HepG2 (cell line): ENCODE results near the gene JAG1. TPM values are rescaled to one million over a fixed set of nuclear protein-coding genes. Genes with fewer than 3 reads are reported as not detected.

Experiments used
- ATF4 ChIP-seq, 2 experiments: fragments of 450-650 bp in 1 of 2; sonication (generic) in 1 of 2; formaldehyde crosslinking; IDR thresholded peaks; 2 replicates each; pipeline versions ENCODE4 v1.5.0 to v1.8.0; 2020 to 2022; ENCODE audit warnings: mild to moderate bottlenecking in 1 of 2, missing genetic modification reagents in 1 of 2
- BATF2 ChIP-seq: sonication (generic); formaldehyde crosslinking; IDR thresholded peaks from 2 replicates; pipeline ENCODE4 v1.8.0; 2022; ENCODE audit warnings: mild to moderate bottlenecking, missing genetic modification reagents, moderate library complexity
- BCL6 ChIP-seq: IDR thresholded peaks from 2 replicates; pipeline ENCODE4 v1.6.1; 2016; ENCODE audit warnings: missing genetic modification reagents, missing compliant biosample characterization
- CC2D1A ChIP-seq: sonication (generic); formaldehyde crosslinking; IDR thresholded peaks from 2 replicates; pipeline ENCODE4 v1.8.1; 2023; ENCODE audit warnings: mild to moderate bottlenecking, missing genetic modification reagents
- ETS1 ChIP-seq: sonication (generic); formaldehyde crosslinking; IDR thresholded peaks from 2 replicates; pipeline ENCODE4 v1.4.0; 2020; ENCODE audit warnings: missing genetic modification reagents
- FOXP1 ChIP-seq, 2 experiments: fragments of 450-650 bp in 1 of 2; IDR thresholded peaks; 2 replicates each; pipeline ENCODE4 v1.6.1; 2017 to 2018; ENCODE audit warnings: antibody characterized with exemption in 1 of 2
- HNRNPH1 ChIP-seq: fragments of 200-400 bp; formaldehyde crosslinking; optimal IDR thresholded peaks from 2 replicates; pipeline ENCODE3; 2017; ENCODE audit warnings: mild to moderate bottlenecking, low read depth, low read length
- MEF2D ChIP-seq: sonication (generic); formaldehyde crosslinking; IDR thresholded peaks from 2 replicates; pipeline ENCODE4 v1.5.1; 2020; ENCODE audit warnings: mild to moderate bottlenecking, missing genetic modification reagents
- MIER2 ChIP-seq: IDR thresholded peaks from 2 replicates; pipeline ENCODE4 v1.6.1; 2016; ENCODE audit warnings: missing biosample characterization, missing genetic modification reagents
- NFKB2 ChIP-seq: sonication (generic); formaldehyde crosslinking; IDR thresholded peaks from 2 replicates; pipeline ENCODE4 v1.4.0; 2020; ENCODE audit warnings: missing genetic modification reagents, borderline replicate concordance
- NFYB ChIP-seq: sonication (generic); formaldehyde crosslinking; IDR thresholded peaks from 2 replicates; pipeline ENCODE4 v1.4.0; 2020; ENCODE audit warnings: missing genetic modification reagents
- RAD21 ChIP-seq: fragments of 450-650 bp; formaldehyde crosslinking; IDR thresholded peaks from 2 replicates; pipeline ENCODE4 v1.5.0; 2020; ENCODE audit warnings: mild to moderate bottlenecking
- RXRB ChIP-seq: IDR thresholded peaks from 2 replicates; pipeline ENCODE4 v1.6.1; 2016; ENCODE audit warnings: borderline replicate concordance, missing genetic modification reagents, missing compliant biosample characterization
- SKIL ChIP-seq: sonication (generic); formaldehyde crosslinking; IDR thresholded peaks from 2 replicates; pipeline ENCODE4 v1.8.0; 2022; ENCODE audit warnings: missing genetic modification reagents, mild to moderate bottlenecking, moderate library complexity, borderline replicate concordance
- THRA ChIP-seq: sonication (generic); formaldehyde crosslinking; IDR thresholded peaks from 2 replicates; pipeline ENCODE4 v1.4.0; 2020; ENCODE audit warnings: missing genetic modification reagents, borderline replicate concordance
- ZC3H13 ChIP-seq: sonication (generic); formaldehyde crosslinking; IDR thresholded peaks from 2 replicates; pipeline ENCODE4 v1.8.1; 2023; ENCODE audit warnings: mild to moderate bottlenecking, missing genetic modification reagents, moderate library complexity
- ZFX ChIP-seq: sonication (generic); formaldehyde crosslinking; IDR thresholded peaks from 2 replicates; pipeline ENCODE4 v1.4.0; 2020; ENCODE audit warnings: mild to moderate bottlenecking, low read depth, missing genetic modification reagents, moderate library complexity
- ZNF12 ChIP-seq: sonication (generic); formaldehyde crosslinking; IDR thresholded peaks from 2 replicates; pipeline ENCODE4 v1.5.0; 2020; ENCODE audit warnings: missing genetic modification reagents
- ZNF441 ChIP-seq: sonication (generic); formaldehyde crosslinking; IDR thresholded peaks from 2 replicates; pipeline ENCODE4 v1.7.0; 2021; ENCODE audit warnings: missing genetic modification reagents, borderline replicate concordance
- ZNF576 ChIP-seq: sonication (generic); formaldehyde crosslinking; IDR thresholded peaks from 2 replicates; pipeline ENCODE4 v1.4.0; 2020; ENCODE audit warnings: mild to moderate bottlenecking, missing genetic modification reagents
- ZSCAN29 ChIP-seq: sonication (generic); formaldehyde crosslinking; conservative IDR thresholded peaks from 2 replicates; pipeline ENCODE4 v1.4.0; 2020; ENCODE audit warnings: mild to moderate bottlenecking, missing genetic modification reagents
- polyA plus RNA-seq, 8 experiments: library from polyadenylated mRNA; depleted of rRNA in 3 of 8; stranded (reverse) in 7 of 8; unstranded in 1 of 8; fragments of >200 nt; fragmentation: Illumina TruSeq in 4 of 8; extraction: Trizol in 4 of 8; gene quantifications; 2 replicates each; pipeline versions ENCODE4 v1.2.1 to v1.2.3, GENCODE V29; 2011 to 2016; ENCODE audit warnings: low read depth in 4 of 8, missing spikeins in 1 of 8, mixed read lengths in 1 of 8; ENCODE audit not compliant: insufficient read depth in 1 of 8
- total RNA-seq, 5 experiments: library from RNA; depleted of rRNA; stranded (reverse); fragments of >200 nt; fragmentation: Illumina TruSeq; extraction: Trizol; gene quantifications; 2 replicates each; pipeline ENCODE4 v1.2.3, GENCODE V29; 2016; ENCODE audit warnings: low read depth in 1 of 5

Gene JAG1
- total and polyA plus RNA-seq, 2 of the 13 experiments (the other 11 are each of a cell fraction or from before 2014, with no cell fraction given) = 47.1 to 56.3 TPM

GRCh38 chr20:10673842-10674683 is at the start of gene JAG1 (continued):
- TF ChIP-seq SKIL (CRISPR knock-in tag) (peak; percentile 36; the same call in 1 of the 2 replicates), MIER2 (CRISPR knock-in tag) (0 out of 2 replicates have a peak, but pooled peaks have one; percentile 45), NFKB2 (CRISPR knock-in tag) (0 out of 2 replicates have a peak, but pooled peaks have one; percentile 11), ATF4 (CRISPR knock-in tag; IDR thresholded peaks at IDR 0.05) (peak in 1 of 2 experiments; percentile 62; a peak in 1 of 4 replicates), ZNF576 (no peak), ETS1 (CRISPR knock-in tag) (no peak; the same call in 1 of the 2 replicates), THRA (CRISPR knock-in tag) (peak; percentile 17; the same call in 1 of the 2 replicates), BATF2 (CRISPR knock-in tag) (no peak), RAD21 (CRISPR knock-in tag) (peak; percentile 66), ZC3H13 (CRISPR knock-in tag) (peak; percentile 17; the same call in 1 of the 2 replicates), RXRB (CRISPR knock-in tag) (peak; percentile 49), NFYB (CRISPR knock-in tag) (0 out of 2 replicates have a peak, but pooled peaks have one; percentile 30), BCL6 (CRISPR knock-in tag) (no peak; the same call in 1 of the 2 replicates), ZSCAN29 (CRISPR knock-in tag) (peak; percentile 86; the same call in 1 of the 2 replicates), MEF2D (CRISPR knock-in tag) (peak; percentile 67; the same call in 1 of the 2 replicates), HNRNPH1 (peak; percentile 83), ZNF441 (peak; percentile 73), ZNF12 (CRISPR knock-in tag) (no peak), FOXP1 (IDR thresholded peaks at IDR 0.05) (no peak), FOXP1 (CRISPR knock-in tag; IDR thresholded peaks at IDR 0.05) (peak; percentile 21; the same call in 1 of the 2 replicates), CC2D1A (no peak), ZFX (CRISPR knock-in tag) (peak; percentile 94)
